ENCODE data around the gene ZNF785.
A peak's percentile ranks its signal among the peaks of the same experiment; 100 is the strongest.

Gene ZNF785

DNA sequence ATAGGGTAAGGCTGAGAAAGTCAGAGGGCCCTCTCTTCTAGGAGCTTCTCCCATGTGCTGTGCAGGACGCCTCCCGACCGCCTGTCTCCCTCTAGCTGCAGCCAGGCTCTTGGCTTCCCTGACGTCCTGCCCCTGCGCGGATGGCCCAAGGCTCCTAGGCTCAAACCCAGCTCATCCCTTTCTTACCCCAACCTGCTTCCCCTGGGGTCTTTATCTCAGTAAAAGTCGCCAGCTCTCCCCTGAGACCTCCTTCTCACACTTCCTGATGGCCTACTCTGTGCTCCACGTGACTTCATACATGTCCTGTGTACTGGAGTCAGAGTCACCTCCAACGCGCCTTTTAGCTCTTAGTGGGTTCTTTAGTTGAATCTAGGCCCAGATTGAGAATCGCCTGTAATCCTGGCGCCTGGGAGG lies 49.7 kb downstream of the ZNF785 start:
- POLR2A ChIA-PET, result interaction anchor here (0.7 to 11.3 kb wide), 31 partner anchors 8 to 413 kb away, joined by 3 to 181 read pairs (median 9); partner anchors contain the start of genes CORO1A, DCTPP1, FBRS and MAPK3
- TF ChIP-seq FOXA1 (IDR thresholded peaks at IDR 0.05) (no peak), NFRKB (IDR thresholded peaks at IDR 0.05) (no peak), L3MBTL2 (conservative IDR thresholded peaks at IDR 0.05) (peak; percentile 3; the same call in 1 of the 2 replicates), FOXM1 (IDR thresholded peaks at IDR 0.05; ENCODE audit: borderline replicate concordance) (no peak), HDGF (IDR thresholded peaks at IDR 0.05; ENCODE audit: borderline replicate concordance) (0 out of 2 replicates have a peak, but pooled peaks have one; percentile 49), LEF1 (IDR thresholded peaks at IDR 0.05; ENCODE audit: borderline replicate concordance) (no peak), BHLHE40 (IDR thresholded peaks at IDR 0.05; ENCODE audit: borderline replicate concordance) (no peak)
- CTCF ChIA-PET, result interaction anchor here (0.6 to 1.9 kb wide), 17 partner anchors 9 to 696 kb away, joined by 3 to 19 read pairs (median 5); partner anchors contain the start of genes DCTPP1, PRR14 and ZNF764
- DNase-seq (ENCODE audit: extremely low spot score), result peak; percentile 75

DNA sequence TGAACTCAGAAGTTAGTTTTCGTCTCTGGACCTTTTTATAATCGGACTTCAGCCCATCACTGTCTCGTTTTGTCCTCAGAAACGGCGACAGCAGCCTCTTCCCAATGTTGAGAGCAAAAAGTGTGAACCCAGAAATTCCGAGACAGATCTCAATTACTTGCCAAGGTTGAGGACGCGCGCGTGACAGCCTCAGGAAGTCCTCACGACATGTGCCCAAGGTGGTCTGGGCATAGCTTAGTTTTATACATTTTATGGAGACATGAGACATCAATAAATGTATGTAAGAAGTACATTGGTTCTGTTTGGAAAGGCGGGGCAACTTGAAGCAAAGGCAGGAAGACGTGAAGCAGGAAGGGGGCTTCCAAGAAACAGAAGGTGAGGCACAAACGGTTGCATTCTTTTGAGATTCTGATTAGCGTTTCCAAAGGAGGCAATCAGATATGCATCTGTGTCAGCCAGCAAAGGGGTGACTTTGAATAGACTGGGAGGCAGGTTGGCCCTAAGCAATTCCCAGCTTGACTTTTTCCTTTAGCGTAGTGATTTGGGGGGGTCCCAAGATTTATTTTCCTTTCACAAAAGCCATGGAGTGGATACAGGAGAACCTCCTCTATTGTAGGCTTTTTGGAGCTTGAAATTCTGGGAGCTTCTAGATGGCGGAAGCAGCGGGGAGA lies 50.3 kb downstream of the ZNF785 start:
- no peak for DNase-seq (ENCODE audit: extremely low spot score)
- TF ChIP-seq SP1 (IDR thresholded peaks at IDR 0.05), result no peak
- TF ChIP-seq FOXK2 (IDR thresholded peaks at IDR 0.05), result no peak
- no peak for TF ChIP-seq BHLHE40 (IDR thresholded peaks at IDR 0.05; ENCODE audit: borderline replicate concordance)
- peak; percentile 94 for TF ChIP-seq L3MBTL2 (conservative IDR thresholded peaks at IDR 0.05)
- peak; percentile 74; the same call in 1 of the 2 replicates for TF ChIP-seq ELF4 (IDR thresholded peaks at IDR 0.05)
- no peak for TF ChIP-seq HDGF (IDR thresholded peaks at IDR 0.05; ENCODE audit: borderline replicate concordance)
- CTCF ChIA-PET, result interaction anchor here (0.6 to 2.4 kb wide), 18 partner anchors 8 to 696 kb away, joined by 3 to 19 read pairs (median 6); partner anchors contain the start of genes DCTPP1, PRR14 and ZNF764
- POLR2A ChIA-PET, result interaction anchor here (0.6 to 11.3 kb wide), 39 partner anchors 8 to 540 kb away, joined by 3 to 181 read pairs (median 5); partner anchors contain the start of genes CORO1A, DCTPP1, FBRS and MAPK3

DNA sequence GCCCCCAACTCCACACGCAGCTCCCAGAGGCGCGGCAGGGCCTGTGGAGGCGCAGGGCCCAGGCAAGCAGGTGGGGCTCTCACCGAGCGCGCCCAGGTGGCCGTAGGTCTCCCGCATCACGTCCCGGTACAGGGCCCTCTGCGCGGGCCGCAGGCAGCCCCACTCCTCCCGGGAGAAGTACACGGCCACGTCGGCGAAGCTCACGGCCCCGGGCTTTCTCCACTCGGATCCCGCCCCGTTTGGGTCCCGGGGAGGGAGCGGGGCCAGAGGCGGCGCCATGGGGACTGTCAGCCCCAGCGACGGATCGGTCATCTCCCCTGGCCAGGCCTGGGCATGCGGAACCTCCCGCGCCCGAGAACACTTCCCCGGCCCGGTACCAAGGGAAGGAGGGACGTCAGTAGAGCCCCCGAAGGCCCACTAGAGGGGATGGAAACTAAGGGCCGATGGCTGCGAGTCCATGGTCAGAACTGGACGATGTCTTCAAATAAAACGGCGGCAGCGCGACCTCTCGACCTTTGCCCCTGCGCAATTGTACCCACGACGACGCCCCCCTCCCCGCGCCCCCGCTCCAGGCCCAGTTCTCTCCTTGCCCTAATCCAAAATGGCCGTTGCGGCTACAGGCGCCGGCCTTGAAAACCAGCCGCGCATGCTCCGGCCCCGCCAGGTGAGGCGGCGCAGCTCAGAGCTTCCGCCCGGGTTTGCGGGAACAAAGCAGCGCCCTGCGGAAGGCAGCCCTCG lies 51.0 kb downstream of the ZNF785 start, which contains the start of gene ZNF747:
TSS of gene ZNF747 (minus strand) at position 491 of the 738 bp plus-strand sequence. CDS start at position 312, 179 bp downstream.
- POLR2A ChIA-PET, result interaction anchor here (0.6 to 11.3 kb wide), 36 partner anchors 9 to 540 kb away, joined by 3 to 181 read pairs (median 5); partner anchors contain the start of genes CORO1A, DCTPP1, FBRS and MAPK3
- peak; percentile 93 for DNase-seq (ENCODE audit: extremely low spot score)
- TF ChIP-seq, protein P1, sequence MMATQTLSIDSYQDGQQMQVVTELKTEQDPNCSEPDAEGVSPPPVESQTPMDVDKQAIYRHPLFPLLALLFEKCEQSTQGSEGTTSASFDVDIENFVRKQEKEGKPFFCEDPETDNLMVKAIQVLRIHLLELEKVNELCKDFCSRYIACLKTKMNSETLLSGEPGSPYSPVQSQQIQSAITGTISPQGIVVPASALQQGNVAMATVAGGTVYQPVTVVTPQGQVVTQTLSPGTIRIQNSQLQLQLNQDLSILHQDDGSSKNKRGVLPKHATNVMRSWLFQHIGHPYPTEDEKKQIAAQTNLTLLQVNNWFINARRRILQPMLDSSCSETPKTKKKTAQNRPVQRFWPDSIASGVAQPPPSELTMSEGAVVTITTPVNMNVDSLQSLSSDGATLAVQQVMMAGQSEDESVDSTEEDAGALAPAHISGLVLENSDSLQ (IDR thresholded peaks at IDR 0.05), result no peak
- TF ChIP-seq HDGF (IDR thresholded peaks at IDR 0.05; ENCODE audit: borderline replicate concordance) (peak; percentile 15; the same call in 1 of the 2 replicates), FOXM1 (IDR thresholded peaks at IDR 0.05; ENCODE audit: borderline replicate concordance) (peak; percentile 36; the same call in 1 of the 2 replicates), CTBP1 (IDR thresholded peaks at IDR 0.05; ENCODE audit: borderline replicate concordance) (no peak)
- CTCF ChIA-PET, result interaction anchor here (0.6 to 2.4 kb wide), 10 partner anchors 7 to 105 kb away, joined by 3 to 19 read pairs (median 6); partner anchors contain the start of genes DCTPP1 and ZNF764

DNA sequence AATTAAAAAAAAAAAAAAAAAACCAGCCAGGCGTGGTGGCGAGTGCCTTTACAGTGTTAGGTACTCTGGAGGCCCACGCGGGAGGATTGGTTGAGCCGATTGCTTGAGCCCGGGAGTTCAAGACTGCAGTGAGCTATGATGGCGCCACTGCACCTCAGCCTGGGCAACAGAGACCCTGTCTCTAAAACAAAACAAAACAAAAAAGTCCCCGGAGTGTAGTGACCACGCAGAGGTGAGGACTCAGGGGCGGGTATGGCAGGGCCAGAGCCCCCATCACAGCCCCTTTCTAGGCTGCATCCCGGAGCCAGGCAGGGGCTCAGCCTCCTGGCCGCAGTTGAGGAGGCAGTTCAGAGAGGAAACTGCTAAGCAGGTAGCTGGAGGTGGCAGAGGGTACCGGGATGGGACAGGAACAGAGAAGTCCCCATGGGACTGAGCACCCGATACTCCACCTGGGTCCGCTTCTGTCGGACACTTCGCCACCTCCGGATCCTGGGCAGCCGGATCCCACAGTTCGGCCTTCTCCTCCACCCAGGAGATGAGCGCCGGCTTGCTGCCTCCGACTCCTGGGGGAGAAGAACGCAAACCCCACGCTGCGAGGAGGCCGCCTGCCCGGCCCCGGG lies 51.6 kb downstream of the ZNF785 start:
- CTCF ChIA-PET, result interaction anchor here (0.8 to 2.4 kb wide), 2 partner anchors 82 to 104 kb away, joined by 3 to 8 read pairs; partner anchors contain the start of gene DCTPP1
- POLR2A ChIA-PET, result interaction anchor here (0.7 to 11.3 kb wide), 22 partner anchors 9 to 411 kb away, joined by 3 to 181 read pairs (median 5); partner anchors contain the start of genes DCTPP1, MAPK3, ZNF688 and ZNF689
- DNase-seq (ENCODE audit: extremely low spot score), result no peak
- TF ChIP-seq CTBP1 (IDR thresholded peaks at IDR 0.05; ENCODE audit: borderline replicate concordance), result no peak
- TF ChIP-seq ZNF384 (IDR thresholded peaks at IDR 0.05), result no peak
- no peak for TF ChIP-seq BHLHE40 (IDR thresholded peaks at IDR 0.05; ENCODE audit: borderline replicate concordance)
- no peak for TF ChIP-seq TARDBP (IDR thresholded peaks at IDR 0.05)
- no peak for TF ChIP-seq FOXM1 (IDR thresholded peaks at IDR 0.05; ENCODE audit: borderline replicate concordance)
- TF ChIP-seq FOXK2 (IDR thresholded peaks at IDR 0.05), result no peak
- TF ChIP-seq NFRKB (IDR thresholded peaks at IDR 0.05), result no peak
- TF ChIP-seq LEF1 (IDR thresholded peaks at IDR 0.05; ENCODE audit: borderline replicate concordance), result no peak
- TF ChIP-seq L3MBTL2 (conservative IDR thresholded peaks at IDR 0.05), result no peak
- TF ChIP-seq HDGF (IDR thresholded peaks at IDR 0.05; ENCODE audit: borderline replicate concordance), result no peak
- no peak for TF ChIP-seq SP1 (IDR thresholded peaks at IDR 0.05)
- no peak for TF ChIP-seq ELF4 (IDR thresholded peaks at IDR 0.05)
- TF ChIP-seq, protein P1 (IDR thresholded peaks at IDR 0.05), result no peak
- no peak for TF ChIP-seq SUZ12 (IDR thresholded peaks at IDR 0.05)
- TF ChIP-seq FOXA1 (IDR thresholded peaks at IDR 0.05), result no peak

DNA sequence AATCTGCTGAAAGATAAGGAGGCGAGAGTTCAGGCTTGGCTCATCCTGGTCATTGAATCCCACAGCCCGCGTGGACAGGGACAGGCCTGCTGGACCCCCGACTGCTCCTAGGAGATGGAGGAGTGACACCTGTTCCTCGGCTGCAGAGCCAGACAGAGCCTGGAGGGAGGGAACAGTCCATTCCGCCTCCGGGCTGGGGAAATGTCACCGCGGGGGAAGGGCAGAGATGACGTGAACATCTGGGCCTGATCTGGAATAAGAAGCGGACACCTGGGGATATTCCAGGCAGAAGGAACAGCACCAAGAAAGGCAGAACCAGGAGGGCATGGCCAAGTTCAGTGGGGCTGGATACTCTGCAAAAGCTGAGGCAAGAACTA lies 52.4 kb downstream of the ZNF785 start:
- TF ChIP-seq BHLHE40 (IDR thresholded peaks at IDR 0.05; ENCODE audit: borderline replicate concordance) (no peak), L3MBTL2 (conservative IDR thresholded peaks at IDR 0.05) (no peak), ZNF384 (IDR thresholded peaks at IDR 0.05) (no peak), FOXA1 (IDR thresholded peaks at IDR 0.05) (no peak), ARNT (IDR thresholded peaks at IDR 0.05) (no peak), HDGF (IDR thresholded peaks at IDR 0.05; ENCODE audit: borderline replicate concordance) (no peak), TARDBP (IDR thresholded peaks at IDR 0.05) (no peak), SP1 (IDR thresholded peaks at IDR 0.05) (no peak)
- CTCF ChIA-PET, result interaction anchor here (2.4 kb wide), 1 partner anchor 103 kb away, joined by 8 read pairs; the partner anchor contains the start of gene DCTPP1
- DNase-seq (ENCODE audit: extremely low spot score), result no peak
- POLR2A ChIA-PET, result interaction anchor here (1.0 to 11.3 kb wide), 7 partner anchors 8 to 103 kb away, joined by 3 to 181 read pairs (median 37); partner anchors contain the start of genes DCTPP1, ZNF688, ZNF689 and ZNF764

Measured in HEK293T (cell line).